Stimulated activated CD4-positive, alpha-beta T cell treated with anti-CD3 and anti-CD28 coated beads, Interleukin-4, amount 100 ng/mL, for 1 hour (primary cell): Measurements from ENCODE around the gene THEM5.
"Not testable (repeated sequence)": the region's sequence is repeated elsewhere in the genome, so short reads cannot be mapped to it uniquely, and the experiment has no call there.

Source experiments
- DNase-seq: peaks from one replicate; pipeline ENCODE4 v3.0.0-alpha.2; 2020

THEM5 gene, protein sequence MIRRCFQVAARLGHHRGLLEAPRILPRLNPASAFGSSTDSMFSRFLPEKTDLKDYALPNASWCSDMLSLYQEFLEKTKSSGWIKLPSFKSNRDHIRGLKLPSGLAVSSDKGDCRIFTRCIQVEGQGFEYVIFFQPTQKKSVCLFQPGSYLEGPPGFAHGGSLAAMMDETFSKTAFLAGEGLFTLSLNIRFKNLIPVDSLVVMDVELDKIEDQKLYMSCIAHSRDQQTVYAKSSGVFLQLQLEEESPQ

GRCh38 chr1:151853411-151853943 lies at the start of gene THEM5:
Gene THEM5, minus strand, starts transcription at chr1:151853712. Its CDS starts 147 bp downstream, at chr1:151853565.
- DNase-seq: no peak

GRCh38 chr1:151902858-151903257 lies 49.3 kb upstream of the THEM5 start:
- DNase-seq: no peak

- DNase-seq: not testable (repeated sequence)
Measured at GRCh38 chr1:151900804-151901203, 47.3 kb upstream of the THEM5 start.

- DNase-seq: peak; percentile 37
Measured at GRCh38 chr1:151898519-151898991, 45.0 kb upstream of the THEM5 start.

DNA sequence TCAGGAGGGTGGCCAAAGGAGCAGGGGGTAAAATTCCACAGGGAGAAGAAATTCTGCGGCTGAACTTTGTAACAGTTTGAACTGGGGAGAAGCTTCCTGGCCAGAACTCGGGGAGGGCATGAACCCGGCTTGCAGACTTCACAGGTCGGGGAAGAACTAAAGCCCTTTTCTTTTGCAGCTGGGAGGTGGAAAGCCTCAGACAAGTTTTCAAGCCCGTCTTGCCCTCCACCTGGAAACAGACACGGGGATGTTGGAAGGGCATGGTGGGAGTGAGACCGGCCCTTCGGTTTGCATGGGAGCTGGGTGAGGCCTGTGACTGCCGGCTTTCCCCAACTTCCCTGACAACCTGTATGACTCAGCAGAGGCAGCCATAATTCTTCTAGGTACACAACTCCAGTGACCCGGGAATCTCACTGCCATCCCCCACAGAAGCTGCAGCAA lies 44.5 kb upstream of the THEM5 start:
- peak; percentile 3 for DNase-seq

- no peak for DNase-seq
Measured at GRCh38 chr1:151893176-151893924, 39.8 kb upstream of the THEM5 start.

- no peak for DNase-seq
Measured at GRCh38 chr1:151892190-151892589, 38.7 kb upstream of the THEM5 start.

DNA sequence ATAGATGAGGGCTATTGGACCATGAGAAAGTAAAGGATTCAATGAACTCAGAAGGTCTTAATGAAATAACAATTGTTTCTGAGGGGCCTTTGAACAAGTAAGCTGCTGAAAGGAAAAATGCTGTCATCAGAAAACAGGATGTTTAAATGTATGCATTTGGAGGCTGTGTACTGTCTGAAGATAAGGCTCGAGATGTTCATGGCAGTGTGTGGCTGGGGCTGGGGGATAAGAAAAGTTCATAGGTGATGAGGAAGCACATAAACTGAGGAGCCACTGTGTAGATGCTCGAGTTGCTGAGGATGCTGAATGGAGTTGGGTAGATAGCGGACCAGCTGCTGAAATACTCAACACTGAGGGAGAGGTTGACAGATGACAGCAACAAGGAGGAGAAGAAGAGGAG lies 38.0 kb upstream of the THEM5 start:
- no peak for DNase-seq

- no peak for DNase-seq
Measured at GRCh38 chr1:151888972-151889570, 35.6 kb upstream of the THEM5 start.

GRCh38 chr1:151887028-151887427 lies 33.5 kb upstream of the THEM5 start:
- DNase-seq: no peak

GRCh38 chr1:151885479-151885878 lies 32.0 kb upstream of the THEM5 start:
- no peak for DNase-seq

- not testable (repeated sequence) for DNase-seq
Measured at GRCh38 chr1:151884879-151885278, 31.4 kb upstream of the THEM5 start.

GRCh38 chr1:151884445-151884844 lies 30.9 kb upstream of the THEM5 start:
- DNase-seq: not testable (repeated sequence)

DNA sequence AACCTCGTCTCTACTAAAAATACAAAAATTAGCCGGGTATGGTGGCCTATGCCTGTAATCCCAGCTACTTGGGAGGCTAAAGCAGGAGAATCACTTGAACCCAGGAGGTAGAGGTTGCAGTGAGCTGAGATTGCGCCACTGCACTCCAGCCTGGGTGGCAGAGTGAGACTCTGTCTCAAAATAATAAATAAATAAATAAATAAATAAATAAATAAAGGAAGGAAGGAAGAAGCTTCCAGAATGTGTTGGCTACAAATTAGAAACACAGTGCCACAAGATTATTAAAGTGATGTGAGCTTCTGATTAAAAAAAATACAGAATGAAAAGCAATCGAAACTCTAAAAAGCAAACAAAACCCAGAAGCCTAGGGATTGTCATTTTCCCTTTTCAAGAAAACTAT lies 30.4 kb upstream of the THEM5 start:
- DNase-seq: not testable (repeated sequence)

GRCh38 chr1:151882918-151883317 lies 29.4 kb upstream of the THEM5 start:
- not testable (repeated sequence) for DNase-seq

DNA sequence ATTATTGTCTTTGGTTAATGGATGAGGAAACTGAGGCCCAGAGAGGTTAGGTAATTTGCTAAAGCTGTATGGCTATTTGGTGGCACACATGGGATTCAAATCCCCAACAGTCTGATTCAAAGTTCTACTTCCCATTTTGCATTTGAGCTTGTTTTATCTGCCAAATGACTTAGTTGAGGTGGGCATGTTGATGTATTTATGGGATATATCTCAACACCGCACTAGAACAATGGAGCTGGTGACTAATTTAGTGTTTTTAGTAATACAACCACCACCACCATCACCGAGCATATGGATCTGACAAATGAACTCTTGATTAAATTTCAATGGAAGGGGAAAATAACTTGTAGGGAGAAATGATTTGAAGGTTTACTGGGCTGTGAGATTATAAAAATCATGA lies 29.0 kb upstream of the THEM5 start:
- no peak for DNase-seq

DNA sequence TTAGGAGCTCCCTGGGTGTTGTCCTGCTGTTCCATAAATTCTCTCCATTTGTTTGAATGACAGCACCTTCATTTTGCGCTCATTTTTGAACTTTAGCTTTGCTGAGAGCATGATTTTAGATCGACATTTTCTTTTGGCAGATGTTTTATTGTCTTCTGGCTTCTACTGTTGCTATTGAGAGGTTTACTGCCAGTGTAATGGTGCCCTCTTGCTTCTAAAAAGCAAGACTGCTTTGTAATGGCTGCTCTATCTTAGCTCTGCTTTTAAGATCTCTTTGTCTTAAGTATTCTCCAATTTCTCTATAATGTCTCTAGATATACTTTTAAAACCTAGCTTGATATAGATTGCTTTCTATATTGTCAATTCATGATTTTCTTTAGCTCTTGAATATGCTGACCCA lies 28.0 kb upstream of the THEM5 start:
- DNase-seq: no peak

- no peak for DNase-seq
Measured at GRCh38 chr1:151875419-151876097, 22.0 kb upstream of the THEM5 start.

- DNase-seq: not testable (repeated sequence)
Measured at GRCh38 chr1:151872776-151873175, 19.3 kb upstream of the THEM5 start.

- DNase-seq: no peak
Measured at GRCh38 chr1:151871284-151872030, 17.9 kb upstream of the THEM5 start.

- no peak for DNase-seq
Measured at GRCh38 chr1:151868486-151868885, 15.0 kb upstream of the THEM5 start.

GRCh38 chr1:151867765-151868411 lies 14.4 kb upstream of the THEM5 start:
- DNase-seq: no peak
